WI38 (cell line): Measurements from ENCODE around the gene HAGHL.

Experiments used
- H3K4me3 ChIP-seq: 2 replicates; pipeline ENCODE4 v1.5.1; 2011; ENCODE audit warnings: low read depth, mild to moderate bottlenecking, control low read depth, low read length
- CTCF ChIP-seq: IDR thresholded peaks from 2 replicates; pipeline ENCODE4 v1.5.1; 2012; ENCODE audit warnings: low read depth, mild to moderate bottlenecking, control low read depth, low read length

Gene HAGHL

GRCh38 chr16:765488-765865 lies 38.6 kb downstream of the HAGHL start:
- H3K4me3 ChIP-seq, result no peak overlapping the region
- TF ChIP-seq CTCF, result no peak

DNA sequence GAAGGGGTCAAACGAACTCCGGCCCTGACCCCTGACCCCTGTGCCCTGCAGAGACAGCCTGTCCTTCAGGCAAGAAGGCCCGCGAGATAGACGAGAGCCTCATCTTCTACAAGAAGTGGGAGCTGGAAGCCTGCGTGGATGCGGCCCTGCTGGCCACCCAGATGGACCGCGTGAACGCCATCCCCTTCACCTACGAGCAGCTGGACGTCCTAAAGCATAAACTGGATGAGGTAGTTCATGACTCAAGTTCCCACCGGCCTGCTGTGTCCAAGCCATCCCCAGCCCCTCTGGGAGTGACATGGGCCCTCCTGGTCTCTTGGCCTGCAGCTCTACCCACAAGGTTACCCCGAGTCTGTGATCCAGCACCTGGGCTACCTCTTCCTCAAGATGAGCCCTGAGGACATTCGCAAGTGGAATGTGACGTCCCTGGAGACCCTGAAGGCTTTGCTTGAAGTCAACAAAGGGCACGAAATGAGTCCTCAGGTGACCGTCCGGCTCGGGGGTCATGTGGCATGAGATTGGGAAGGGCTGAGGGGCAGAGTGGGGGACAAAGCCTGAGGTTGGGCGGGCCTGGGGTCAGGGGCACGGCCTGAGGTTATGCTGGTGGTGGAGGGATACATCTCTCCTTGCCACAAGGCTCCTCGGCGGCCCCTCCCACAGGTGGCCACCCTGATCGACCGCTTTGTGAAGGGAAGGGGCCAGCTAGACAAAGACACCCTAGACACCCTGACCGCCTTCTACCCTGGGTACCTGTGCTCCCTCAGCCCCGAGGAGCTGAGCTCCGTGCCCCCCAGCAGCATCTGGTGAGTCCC lies 39.3 kb downstream of the HAGHL start:
- no peak overlapping the region for H3K4me3 ChIP-seq

GRCh38 chr16:766820-767640 lies 40.1 kb downstream of the HAGHL start:
- H3K4me3 ChIP-seq, result no peak overlapping the region
- no peak for TF ChIP-seq CTCF

More for the DNA sequence above, 39.3 kb downstream of the HAGHL start:
- no peak for TF ChIP-seq CTCF

- no peak for TF ChIP-seq CTCF
- no peak overlapping the region for H3K4me3 ChIP-seq
Observed at GRCh38 chr16:767743-768235, 40.9 kb downstream of the HAGHL start.

DNA sequence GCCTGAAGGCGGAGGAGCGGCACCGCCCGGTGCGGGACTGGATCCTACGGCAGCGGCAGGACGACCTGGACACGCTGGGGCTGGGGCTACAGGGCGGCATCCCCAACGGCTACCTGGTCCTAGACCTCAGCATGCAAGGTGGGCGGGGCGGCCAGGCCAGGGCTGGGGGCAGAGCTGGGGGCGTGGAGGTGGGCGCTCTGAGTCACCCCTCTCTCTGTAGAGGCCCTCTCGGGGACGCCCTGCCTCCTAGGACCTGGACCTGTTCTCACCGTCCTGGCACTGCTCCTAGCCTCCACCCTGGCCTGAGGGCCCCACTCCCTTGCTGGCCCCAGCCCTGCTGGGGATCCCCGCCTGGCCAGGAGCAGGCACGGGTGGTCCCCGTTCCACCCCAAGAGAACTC lies 41.5 kb downstream of the HAGHL start:
- H3K4me3 ChIP-seq, result no peak overlapping the region
- TF ChIP-seq CTCF, result no peak

DNA sequence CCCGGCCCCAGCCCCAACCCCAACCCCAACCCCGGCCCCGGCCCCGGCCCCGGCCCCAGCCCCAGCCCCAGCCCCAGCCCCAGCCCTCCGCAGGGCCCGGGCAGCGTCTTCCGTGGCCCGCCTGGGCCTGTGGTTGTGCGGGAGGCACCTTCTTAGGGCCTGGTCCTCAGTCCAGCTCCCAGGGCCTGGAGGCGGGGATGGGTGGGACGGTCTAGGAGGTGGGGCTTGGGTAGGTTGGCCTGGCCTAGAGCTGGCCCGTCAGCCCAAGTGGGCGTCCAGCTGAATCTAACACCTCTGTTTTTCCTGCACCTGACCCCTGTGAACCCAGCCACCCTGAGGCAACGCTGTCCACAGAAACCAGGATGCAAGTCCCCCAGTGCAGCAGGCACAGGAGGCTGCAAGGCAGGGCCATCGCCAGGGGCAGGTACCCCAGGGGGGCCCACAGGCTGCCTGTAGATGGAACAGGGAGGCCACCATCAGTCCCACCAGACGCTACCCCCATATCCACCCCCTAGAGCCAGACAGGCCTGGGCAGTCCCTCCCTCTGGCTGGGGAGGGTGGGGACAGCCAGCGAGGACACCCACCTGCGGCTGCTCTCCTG lies 42.4 kb downstream of the HAGHL start:
- TF ChIP-seq CTCF, result no peak
- H3K4me3 ChIP-seq, result no peak overlapping the region
